ENCODE data around the gene FNIP2.
"Not testable (repeated sequence)": the region's sequence is repeated elsewhere in the genome, so short reads cannot be mapped to it uniquely, and the experiment has no call there.

FNIP2 gene

GRCh38 chr4:158741326-158742021 lies 27.4 kb upstream of the FNIP2 start:
- no peaks in the 10 kb centered on the region for H3K36me3 ChIP-seq (ENCODE audit: insufficient read depth, low read length)
- no peaks in the 10 kb centered on the region for H3K27me3 ChIP-seq (ENCODE audit: insufficient read depth, low read length)
- WGBS: 93% methylated on average over 3 of the region's 3 CpGs
- H3K27ac ChIP-seq (ENCODE audit: low read depth, low read length): no peak overlapping the region
- H3K9me3 ChIP-seq (ENCODE audit: insufficient read depth, low read depth, low read length): no peaks in the 10 kb centered on the region
- H3K9ac ChIP-seq (ENCODE audit: low read depth, low read length): no peak overlapping the region
- peaks cover 4% of the 10 kb centered on the region; the same call in 1 of the 2 replicates for H3K4me1 ChIP-seq (ENCODE audit: insufficient read depth, low read length)
- H3K4me3 ChIP-seq (ENCODE audit: low read length): no peak overlapping the region

GRCh38 chr4:158746537-158746936 lies 22.3 kb upstream of the FNIP2 start:
- not testable (repeated sequence) for H3K4me1 ChIP-seq (ENCODE audit: insufficient read depth, low read length); H3K36me3 ChIP-seq (ENCODE audit: insufficient read depth, low read length); H3K27me3 ChIP-seq (ENCODE audit: insufficient read depth, low read length); H3K4me3 ChIP-seq (ENCODE audit: low read length); H3K9me3 ChIP-seq (ENCODE audit: insufficient read depth, low read depth, low read length); H3K9ac ChIP-seq (ENCODE audit: low read depth, low read length); H3K27ac ChIP-seq (ENCODE audit: low read depth, low read length)
- WGBS: 96% methylated on average over 31 of the region's 31 CpGs

- 95% methylated on average over 3 of the region's 3 CpGs for WGBS
- Histone ChIP-seq H3K9me3 (ENCODE audit: insufficient read depth, low read depth, low read length) (peaks cover 5% of the 10 kb centered on the region; the same call in 1 of the 2 replicates), H3K9ac (ENCODE audit: low read depth, low read length) (no peak overlapping the region)
Measured at GRCh38 chr4:158750379-158750778, 18.4 kb upstream of the FNIP2 start.

GRCh38 chr4:158754385-158755180 lies 14.2 kb upstream of the FNIP2 start:
- Histone ChIP-seq H3K9me3 (ENCODE audit: insufficient read depth, low read depth, low read length) (no peaks in the 10 kb centered on the region), H3K4me3 (ENCODE audit: low read length) (no peak overlapping the region), H3K36me3 (ENCODE audit: insufficient read depth, low read length) (no peaks in the 10 kb centered on the region), H3K27me3 (ENCODE audit: insufficient read depth, low read length) (no peaks in the 10 kb centered on the region), H3K9ac (ENCODE audit: low read depth, low read length) (no peak overlapping the region), H3K4me1 (ENCODE audit: insufficient read depth, low read length) (no peaks in the 10 kb centered on the region), H3K27ac (ENCODE audit: low read depth, low read length) (no peak overlapping the region)
- 93% methylated on average over 5 of the region's 5 CpGs for WGBS

More at GRCh38 chr4:158750379-158750778, 18.4 kb upstream of the FNIP2 start:
- Histone ChIP-seq H3K27ac (ENCODE audit: low read depth, low read length) (no peak overlapping the region), H3K36me3 (ENCODE audit: insufficient read depth, low read length) (no peaks in the 10 kb centered on the region), H3K4me1 (ENCODE audit: insufficient read depth, low read length) (no peaks in the 10 kb centered on the region), H3K4me3 (ENCODE audit: low read length) (no peak overlapping the region), H3K27me3 (ENCODE audit: insufficient read depth, low read length) (no peaks in the 10 kb centered on the region)

- not testable (repeated sequence) for H3K4me3 ChIP-seq (ENCODE audit: low read length); H3K27ac ChIP-seq (ENCODE audit: low read depth, low read length); H3K9me3 ChIP-seq (ENCODE audit: insufficient read depth, low read depth, low read length); H3K9ac ChIP-seq (ENCODE audit: low read depth, low read length); H3K4me1 ChIP-seq (ENCODE audit: insufficient read depth, low read length); H3K27me3 ChIP-seq (ENCODE audit: insufficient read depth, low read length); H3K36me3 ChIP-seq (ENCODE audit: insufficient read depth, low read length)
- 87% methylated on average over 6 of the region's 7 CpGs for WGBS
Measured at GRCh38 chr4:158755819-158756218, 13.0 kb upstream of the FNIP2 start.

GRCh38 chr4:158756588-158756987 lies 12.2 kb upstream of the FNIP2 start:
- Histone ChIP-seq H3K27me3 (ENCODE audit: insufficient read depth, low read length) (no peaks in the 10 kb centered on the region), H3K4me3 (ENCODE audit: low read length) (no peak overlapping the region), H3K4me1 (ENCODE audit: insufficient read depth, low read length) (no peaks in the 10 kb centered on the region), H3K9ac (ENCODE audit: low read depth, low read length) (no peak overlapping the region), H3K27ac (ENCODE audit: low read depth, low read length) (no peak overlapping the region), H3K36me3 (ENCODE audit: insufficient read depth, low read length) (no peaks in the 10 kb centered on the region), H3K9me3 (ENCODE audit: insufficient read depth, low read depth, low read length) (no peaks in the 10 kb centered on the region)

- Histone ChIP-seq H3K27me3 (ENCODE audit: insufficient read depth, low read length) (no peaks in the 10 kb centered on the region), H3K4me1 (ENCODE audit: insufficient read depth, low read length) (no peaks in the 10 kb centered on the region), H3K27ac (ENCODE audit: low read depth, low read length) (no peak overlapping the region), H3K9me3 (ENCODE audit: insufficient read depth, low read depth, low read length) (no peaks in the 10 kb centered on the region), H3K9ac (ENCODE audit: low read depth, low read length) (no peak overlapping the region), H3K36me3 (ENCODE audit: insufficient read depth, low read length) (no peaks in the 10 kb centered on the region), H3K4me3 (ENCODE audit: low read length) (no peak overlapping the region)
- WGBS: 91% methylated on average over 4 of the region's 4 CpGs
Measured at GRCh38 chr4:158758142-158758541, 10.7 kb upstream of the FNIP2 start.

GRCh38 chr4:158758703-158759102 lies 10.1 kb upstream of the FNIP2 start:
- Histone ChIP-seq H3K4me1 (ENCODE audit: insufficient read depth, low read length) (no peaks in the 10 kb centered on the region), H3K9ac (ENCODE audit: low read depth, low read length) (no peak overlapping the region), H3K4me3 (ENCODE audit: low read length) (no peak overlapping the region), H3K27ac (ENCODE audit: low read depth, low read length) (no peak overlapping the region), H3K9me3 (ENCODE audit: insufficient read depth, low read depth, low read length) (no peaks in the 10 kb centered on the region), H3K27me3 (ENCODE audit: insufficient read depth, low read length) (no peaks in the 10 kb centered on the region), H3K36me3 (ENCODE audit: insufficient read depth, low read length) (no peaks in the 10 kb centered on the region)
- WGBS: 91% methylated on average over 4 of the region's 4 CpGs

GRCh38 chr4:158759539-158759938 lies 9.3 kb upstream of the FNIP2 start:
- not testable (repeated sequence) for H3K4me1 ChIP-seq (ENCODE audit: insufficient read depth, low read length); H3K27me3 ChIP-seq (ENCODE audit: insufficient read depth, low read length); H3K9me3 ChIP-seq (ENCODE audit: insufficient read depth, low read depth, low read length); H3K4me3 ChIP-seq (ENCODE audit: low read length); H3K27ac ChIP-seq (ENCODE audit: low read depth, low read length); H3K36me3 ChIP-seq (ENCODE audit: insufficient read depth, low read length); H3K9ac ChIP-seq (ENCODE audit: low read depth, low read length)
- 98% methylated on average over 19 of the region's 20 CpGs for WGBS

GRCh38 chr4:158760866-158761265 lies 8.0 kb upstream of the FNIP2 start:
- no peaks in the 10 kb centered on the region for H3K27me3 ChIP-seq (ENCODE audit: insufficient read depth, low read length)
- no peak overlapping the region for H3K27ac ChIP-seq (ENCODE audit: low read depth, low read length)
- 86% methylated on average over 4 of the region's 4 CpGs for WGBS
- no peaks in the 10 kb centered on the region for H3K9me3 ChIP-seq (ENCODE audit: insufficient read depth, low read depth, low read length)
- H3K9ac ChIP-seq (ENCODE audit: low read depth, low read length): no peak overlapping the region
- no peaks in the 10 kb centered on the region for H3K4me1 ChIP-seq (ENCODE audit: insufficient read depth, low read length)
- H3K36me3 ChIP-seq (ENCODE audit: insufficient read depth, low read length): no peaks in the 10 kb centered on the region
- no peak overlapping the region for H3K4me3 ChIP-seq (ENCODE audit: low read length)

- H3K36me3 ChIP-seq (ENCODE audit: insufficient read depth, low read length): no peaks in the 10 kb centered on the region
- no peak overlapping the region for H3K4me3 ChIP-seq (ENCODE audit: low read length)
- peaks cover 6% of the 10 kb centered on the region; the same call in 1 of the 2 replicates for H3K27me3 ChIP-seq (ENCODE audit: insufficient read depth, low read length)
- no peak overlapping the region for H3K27ac ChIP-seq (ENCODE audit: low read depth, low read length)
- no peaks in the 10 kb centered on the region for H3K4me1 ChIP-seq (ENCODE audit: insufficient read depth, low read length)
- H3K9ac ChIP-seq (ENCODE audit: low read depth, low read length): no peak overlapping the region
- no peaks in the 10 kb centered on the region for H3K9me3 ChIP-seq (ENCODE audit: insufficient read depth, low read depth, low read length)
- 99% methylated on average over 4 of the region's 4 CpGs for WGBS
Measured at GRCh38 chr4:158762553-158762952, 6.3 kb upstream of the FNIP2 start.

All from HUES64 (cell line).